NCI-H82 treated with DMSO at 0.1 percent for 48 hours (cell line): ENCODE measurements around the gene EXOC2.
A peak's percentile ranks its signal among the peaks of the same experiment; 100 is the strongest.
"Not testable (repeated sequence)": the region's sequence is repeated elsewhere in the genome, so short reads cannot be mapped to it uniquely, and the experiment has no call there.

Experiments
- DNase-seq: peaks from one replicate; lab custom pipeline; 2025; ENCODE audit not compliant: unreplicated experiment; lab: John Stamatoyannopoulos, UW

EXOC2 gene

GRCh38 chr6:636488-636887 is 56.5 kb downstream of the EXOC2 start:
- no peak for DNase-seq

DNA sequence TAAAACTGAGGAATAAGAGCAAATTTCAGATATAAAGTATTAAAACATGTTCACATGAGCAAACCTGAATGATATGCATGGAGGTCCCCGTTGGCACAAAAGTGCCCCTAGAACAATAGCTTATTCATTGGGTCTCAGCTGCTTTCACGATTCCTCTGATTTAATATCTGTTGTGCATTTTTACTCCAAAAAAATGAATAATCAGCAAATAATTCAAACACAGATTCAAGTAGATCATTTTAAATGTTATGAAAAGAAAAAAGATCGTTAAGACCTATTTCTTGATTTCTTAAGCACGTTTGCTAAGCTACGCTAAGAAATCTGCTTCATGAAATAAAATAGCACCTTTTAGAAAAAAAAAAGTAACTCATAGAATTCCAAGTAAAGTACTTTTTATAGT is 57.7 kb downstream of the EXOC2 start:
- no peak for DNase-seq

DNA sequence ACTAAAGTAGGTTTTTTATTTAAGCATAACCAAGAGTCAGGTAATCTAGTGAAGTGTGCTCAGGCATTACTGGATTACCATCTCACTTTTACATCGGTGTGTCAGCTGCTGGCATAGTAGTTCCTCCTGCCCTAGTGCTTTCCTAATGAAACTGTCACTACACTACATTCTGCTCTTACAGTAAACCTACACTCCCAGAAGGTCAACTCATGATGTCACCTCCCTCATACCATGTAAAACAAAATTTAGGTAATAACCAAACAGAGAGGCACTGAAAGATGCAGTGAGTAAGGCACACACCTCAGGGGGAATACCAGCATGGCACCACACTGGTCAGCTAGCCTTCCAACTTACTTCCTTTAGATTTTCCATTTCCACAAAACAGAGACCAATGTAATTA is 59.3 kb downstream of the EXOC2 start:
- DNase-seq, result no peak

DNA sequence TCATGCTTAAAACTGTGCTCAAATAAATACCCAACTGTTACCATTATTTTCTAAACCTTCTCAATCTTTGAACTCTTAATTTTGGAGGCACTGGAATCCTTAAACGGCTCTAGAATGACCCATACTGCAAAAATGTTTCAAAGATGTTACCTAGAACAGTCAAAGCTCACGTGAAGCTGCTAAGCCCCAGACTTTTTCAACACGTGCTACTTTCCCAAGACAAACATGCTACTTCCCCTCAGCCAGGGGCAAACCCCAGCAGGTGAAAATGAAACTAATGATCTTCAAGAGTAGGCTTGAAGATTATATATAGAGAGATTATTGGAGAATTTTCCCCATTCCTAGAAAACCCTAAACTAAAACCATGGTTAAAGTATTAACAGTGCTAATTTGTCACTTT is 64.2 kb downstream of the EXOC2 start:
- DNase-seq, result no peak

GRCh38 chr6:626236-626635 is 66.7 kb downstream of the EXOC2 start:
- no peak for DNase-seq

DNA sequence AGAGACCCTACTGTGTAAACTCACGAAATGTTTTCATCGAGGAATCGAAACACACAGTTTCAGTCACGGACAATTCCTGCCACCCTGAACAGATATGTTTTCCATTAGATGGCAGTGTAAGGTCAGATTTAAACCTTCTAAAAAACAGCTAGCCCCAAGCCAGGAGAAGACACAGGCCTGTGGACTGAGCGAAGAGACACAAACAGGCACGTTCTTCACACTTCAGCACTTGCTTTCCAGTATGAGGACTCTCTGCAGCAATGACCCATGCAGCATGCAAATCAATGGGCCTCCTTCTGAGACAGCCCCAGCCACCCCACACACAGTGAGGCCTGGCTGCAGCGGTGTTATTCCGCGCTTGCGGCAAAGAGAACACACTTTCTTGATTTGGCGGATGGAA is 68.0 kb downstream of the EXOC2 start:
- DNase-seq, result no peak

GRCh38 chr6:622462-622861 is 70.5 kb downstream of the EXOC2 start:
- no peak for DNase-seq

GRCh38 chr6:621931-622330 is 71.0 kb downstream of the EXOC2 start:
- no peak for DNase-seq

GRCh38 chr6:620950-621349 is 72.0 kb downstream of the EXOC2 start:
- no peak for DNase-seq

GRCh38 chr6:620166-620565 is 72.8 kb downstream of the EXOC2 start:
- DNase-seq, result no peak

GRCh38 chr6:617456-618100 is 75.4 kb downstream of the EXOC2 start:
- no peak for DNase-seq

DNA sequence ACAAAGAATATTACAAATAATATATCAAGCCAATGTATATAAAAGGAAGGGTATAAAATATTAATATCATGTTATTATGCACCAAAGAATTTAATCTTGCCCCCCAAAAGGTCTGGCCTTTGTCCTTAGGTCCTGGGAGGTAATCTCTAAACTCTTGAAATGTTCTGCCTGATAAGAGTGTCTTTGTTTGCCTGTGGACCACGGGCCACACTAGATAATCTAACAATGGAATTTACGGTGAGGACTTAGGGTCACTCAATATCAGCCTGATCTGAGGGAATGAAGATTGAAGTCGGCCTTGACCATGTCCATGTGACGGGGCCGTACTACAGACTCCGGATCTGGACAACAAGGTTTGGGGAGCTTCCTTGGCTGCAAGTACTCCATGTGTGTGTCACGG is 79.0 kb downstream of the EXOC2 start:
- DNase-seq, result no peak

GRCh38 chr6:611928-612327 is 81.0 kb downstream of the EXOC2 start:
- no peak for DNase-seq

GRCh38 chr6:610882-611281 is 82.1 kb downstream of the EXOC2 start:
- DNase-seq, result no peak

- DNase-seq, result no peak
These were observed 83.0 kb downstream of the EXOC2 start for GRCh38 chr6:609905-610304.

DNA sequence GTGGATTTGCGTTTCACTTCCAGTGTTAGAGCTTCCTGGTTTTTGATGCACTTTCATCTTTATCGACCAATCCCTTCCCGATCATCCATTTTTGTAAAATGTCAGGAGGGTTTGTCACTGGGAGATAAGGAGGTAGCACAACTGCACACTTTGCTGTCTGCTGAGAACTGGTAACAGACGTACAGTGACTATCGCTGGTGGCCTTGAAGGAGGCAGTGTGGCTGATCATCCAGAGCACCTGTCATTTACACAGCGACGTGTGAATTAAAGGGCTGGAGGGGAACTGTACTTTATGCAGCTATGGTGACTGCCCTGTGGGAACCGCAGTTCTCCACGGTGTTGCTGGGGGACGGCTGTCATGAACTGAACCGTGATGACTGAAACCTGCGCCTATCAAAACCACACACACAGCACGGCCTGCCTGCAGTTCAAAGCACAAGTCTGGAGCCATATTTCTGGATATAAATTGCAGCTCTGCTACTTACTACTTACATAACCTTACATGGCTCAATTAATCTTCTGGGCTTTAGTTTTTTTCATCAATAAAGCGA is 86.0 kb downstream of the EXOC2 start:
- no peak for DNase-seq

GRCh38 chr6:605895-606294 is 87.0 kb downstream of the EXOC2 start:
- not testable (repeated sequence) for DNase-seq

- no peak for DNase-seq
These were observed 88.4 kb downstream of the EXOC2 start for GRCh38 chr6:604579-604978.

GRCh38 chr6:603265-603664 is 89.7 kb downstream of the EXOC2 start:
- DNase-seq, result no peak

GRCh38 chr6:599576-600448 is 93.1 kb downstream of the EXOC2 start:
- no peak for DNase-seq

GRCh38 chr6:593907-594212 is 99.1 kb downstream of the EXOC2 start:
- DNase-seq, result no peak

GRCh38 chr6:593139-593906 is 99.6 kb downstream of the EXOC2 start:
- peak; percentile 34 for DNase-seq
